GM12873 (cell line): ENCODE measurements around the gene KCNK18.

ENCODE experiments used
- TF ChIP-seq, protein P1 (sequence below): IDR thresholded peaks from 2 replicates; pipeline ENCODE4 v1.5.1; 2012; ENCODE audit warnings: low read depth, mild to moderate bottlenecking, moderate library complexity, low read length, control low read depth; ENCODE audit not compliant: insufficient read depth; ENCODE audit errors: missing control alignments

Gene KCNK18

DNA sequence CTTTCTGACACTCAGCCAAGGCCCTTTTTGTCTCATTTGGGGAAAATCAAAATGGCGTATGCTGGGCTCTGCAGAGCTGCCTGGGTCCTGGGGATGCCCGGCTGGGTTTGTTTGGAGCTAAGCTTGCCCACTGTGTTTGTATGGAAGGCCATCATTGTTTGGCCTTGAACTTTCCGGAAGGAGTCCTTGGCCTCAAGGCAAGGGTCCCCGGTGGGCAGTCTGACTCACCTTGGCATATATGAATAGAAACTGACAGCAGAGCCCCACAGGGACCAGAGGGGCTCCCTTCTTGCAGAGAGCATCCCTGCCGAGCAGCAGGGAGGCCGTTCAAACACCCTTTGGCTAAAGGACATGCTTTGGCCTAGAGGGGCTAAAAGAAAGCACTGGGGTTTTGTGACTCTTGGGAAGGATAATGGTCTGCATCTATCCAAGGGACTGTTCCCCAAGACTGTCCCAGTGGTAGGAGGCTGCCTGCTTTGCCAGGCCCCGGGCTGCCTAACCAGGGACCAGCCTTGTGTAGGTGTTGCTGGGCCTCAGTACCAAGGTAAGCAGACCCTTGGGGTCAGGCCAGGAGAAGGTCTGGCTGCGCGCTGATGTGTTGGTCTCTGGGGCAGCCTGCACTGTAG is 58.7 kb downstream of the KCNK18 start:
- TF ChIP-seq, protein P1, sequence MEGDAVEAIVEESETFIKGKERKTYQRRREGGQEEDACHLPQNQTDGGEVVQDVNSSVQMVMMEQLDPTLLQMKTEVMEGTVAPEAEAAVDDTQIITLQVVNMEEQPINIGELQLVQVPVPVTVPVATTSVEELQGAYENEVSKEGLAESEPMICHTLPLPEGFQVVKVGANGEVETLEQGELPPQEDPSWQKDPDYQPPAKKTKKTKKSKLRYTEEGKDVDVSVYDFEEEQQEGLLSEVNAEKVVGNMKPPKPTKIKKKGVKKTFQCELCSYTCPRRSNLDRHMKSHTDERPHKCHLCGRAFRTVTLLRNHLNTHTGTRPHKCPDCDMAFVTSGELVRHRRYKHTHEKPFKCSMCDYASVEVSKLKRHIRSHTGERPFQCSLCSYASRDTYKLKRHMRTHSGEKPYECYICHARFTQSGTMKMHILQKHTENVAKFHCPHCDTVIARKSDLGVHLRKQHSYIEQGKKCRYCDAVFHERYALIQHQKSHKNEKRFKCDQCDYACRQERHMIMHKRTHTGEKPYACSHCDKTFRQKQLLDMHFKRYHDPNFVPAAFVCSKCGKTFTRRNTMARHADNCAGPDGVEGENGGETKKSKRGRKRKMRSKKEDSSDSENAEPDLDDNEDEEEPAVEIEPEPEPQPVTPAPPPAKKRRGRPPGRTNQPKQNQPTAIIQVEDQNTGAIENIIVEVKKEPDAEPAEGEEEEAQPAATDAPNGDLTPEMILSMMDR, result no peak

GRCh38 chr10:117256910-117257309 is 59.6 kb downstream of the KCNK18 start:
- TF ChIP-seq, protein P1, result no peak

GRCh38 chr10:117257721-117258120 is 60.4 kb downstream of the KCNK18 start:
- TF ChIP-seq, protein P1, result no peak

DNA sequence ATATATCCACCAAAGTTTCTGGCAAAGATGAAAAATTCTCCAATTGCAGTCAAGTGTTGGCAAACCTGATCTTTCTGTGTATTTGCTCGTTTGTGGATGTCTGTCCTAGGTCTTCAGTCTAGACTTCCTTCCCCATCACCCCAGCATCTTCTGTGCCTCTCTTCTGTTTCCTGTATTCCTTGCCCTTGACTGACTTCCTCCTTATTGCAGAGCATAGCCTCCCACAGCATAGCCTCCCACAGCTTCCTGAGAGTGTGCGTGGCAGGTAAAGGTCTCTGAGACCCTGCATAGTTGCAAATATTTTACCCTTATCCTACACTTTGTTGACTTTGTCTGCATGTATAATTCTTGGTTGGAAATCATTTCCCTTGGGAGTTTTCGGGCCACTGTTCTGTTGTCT is 62.0 kb downstream of the KCNK18 start:
- TF ChIP-seq, protein P1, result no peak
